Chondrocyte (in vitro differentiated cells): ENCODE results near the gene CNBD2. TPM values are rescaled to one million over a fixed set of nuclear protein-coding genes. Genes with fewer than 3 reads are reported as not detected.
A peak's percentile ranks its signal among the peaks of the same experiment; 100 is the strongest.

ENCODE experiments used
- DNase-seq: peaks from one replicate; pipeline ENCODE4 v3.0.0; 2021; ENCODE audit warnings: mixed read lengths, low spot score
- H3K27ac Mint-ChIP-seq: one replicate; pipeline ENCODE4 v1.8.0; 2021; ENCODE audit warnings: mild to moderate bottlenecking, moderate library complexity, mixed read lengths; ENCODE audit not compliant: unreplicated experiment
- H3K27me3 Mint-ChIP-seq: 2 replicates; pipeline ENCODE4 v1.8.0; 2021; ENCODE audit warnings: low read depth, mixed read lengths
- H3K36me3 Mint-ChIP-seq: 2 replicates; pipeline ENCODE4 v1.8.0; 2021; ENCODE audit warnings: low read depth, mixed read lengths
- H3K4me1 Mint-ChIP-seq: 2 replicates; pipeline ENCODE4 v1.8.0; 2021; ENCODE audit warnings: low read depth, mild to moderate bottlenecking, mixed read lengths
- H3K4me3 Mint-ChIP-seq: one replicate; pipeline ENCODE4 v1.8.0; 2021; ENCODE audit warnings: mild to moderate bottlenecking, moderate library complexity, mixed read lengths; ENCODE audit not compliant: unreplicated experiment
- H3K9me3 Mint-ChIP-seq: 2 replicates; pipeline ENCODE4 v1.8.0; 2021; ENCODE audit warnings: low read depth, mixed read lengths
- total RNA-seq: library from RNA; stranded (reverse); gene quantifications from 3 replicates; pipeline ENCODE4 v1.2.1, GENCODE V29; 2021
- TF ChIP-seq, protein P1 (sequence below): fragments of 200-600 bp; sonication (generic); IDR thresholded peaks from 2 replicates; pipeline ENCODE4 v1.5.0; 2021; ENCODE audit warnings: antibody characterized with exemption, mild to moderate bottlenecking, moderate library complexity

The CNBD2 gene
- total RNA-seq, 1 donor from 2014 or later = 3.3 TPM

GRCh38 chr20:36034875-36035274 lies 66.5 kb downstream of the CNBD2 start:
- H3K4me1 Mint-ChIP-seq = peaks cover 10% of the 10 kb centered on the region
- no peak for DNase-seq
- H3K4me3 Mint-ChIP-seq = no peak overlapping the region
- H3K27me3 Mint-ChIP-seq = no peaks in the 10 kb centered on the region
- TF ChIP-seq, protein P1, sequence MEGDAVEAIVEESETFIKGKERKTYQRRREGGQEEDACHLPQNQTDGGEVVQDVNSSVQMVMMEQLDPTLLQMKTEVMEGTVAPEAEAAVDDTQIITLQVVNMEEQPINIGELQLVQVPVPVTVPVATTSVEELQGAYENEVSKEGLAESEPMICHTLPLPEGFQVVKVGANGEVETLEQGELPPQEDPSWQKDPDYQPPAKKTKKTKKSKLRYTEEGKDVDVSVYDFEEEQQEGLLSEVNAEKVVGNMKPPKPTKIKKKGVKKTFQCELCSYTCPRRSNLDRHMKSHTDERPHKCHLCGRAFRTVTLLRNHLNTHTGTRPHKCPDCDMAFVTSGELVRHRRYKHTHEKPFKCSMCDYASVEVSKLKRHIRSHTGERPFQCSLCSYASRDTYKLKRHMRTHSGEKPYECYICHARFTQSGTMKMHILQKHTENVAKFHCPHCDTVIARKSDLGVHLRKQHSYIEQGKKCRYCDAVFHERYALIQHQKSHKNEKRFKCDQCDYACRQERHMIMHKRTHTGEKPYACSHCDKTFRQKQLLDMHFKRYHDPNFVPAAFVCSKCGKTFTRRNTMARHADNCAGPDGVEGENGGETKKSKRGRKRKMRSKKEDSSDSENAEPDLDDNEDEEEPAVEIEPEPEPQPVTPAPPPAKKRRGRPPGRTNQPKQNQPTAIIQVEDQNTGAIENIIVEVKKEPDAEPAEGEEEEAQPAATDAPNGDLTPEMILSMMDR = no peak
- no peaks in the 10 kb centered on the region for H3K36me3 Mint-ChIP-seq
- no peak overlapping the region for H3K27ac Mint-ChIP-seq
- H3K9me3 Mint-ChIP-seq = no peaks in the 10 kb centered on the region

- peaks cover under 1% of the 10 kb centered on the region for H3K4me1 Mint-ChIP-seq
- H3K4me3 Mint-ChIP-seq = no peak overlapping the region
- H3K27me3 Mint-ChIP-seq = no peaks in the 10 kb centered on the region
- TF ChIP-seq, protein P1 = no peak
- DNase-seq = no peak
- H3K9me3 Mint-ChIP-seq = no peaks in the 10 kb centered on the region
- no peaks in the 10 kb centered on the region for H3K36me3 Mint-ChIP-seq
- no peak overlapping the region for H3K27ac Mint-ChIP-seq
Measured at GRCh38 chr20:36035745-36036144, 67.4 kb downstream of the CNBD2 start.

GRCh38 chr20:36036688-36037087 lies 68.3 kb downstream of the CNBD2 start:
- H3K4me1 Mint-ChIP-seq = peaks cover 2% of the 10 kb centered on the region
- no peak overlapping the region for H3K4me3 Mint-ChIP-seq
- TF ChIP-seq, protein P1 = no peak
- no peaks in the 10 kb centered on the region for H3K9me3 Mint-ChIP-seq
- peaks cover 4% of the 10 kb centered on the region for H3K36me3 Mint-ChIP-seq
- DNase-seq = no peak
- H3K27ac Mint-ChIP-seq = no peak overlapping the region
- no peaks in the 10 kb centered on the region for H3K27me3 Mint-ChIP-seq

- Mint-ChIP-seq H3K4me3 (no peak overlapping the region), H3K4me1 (peaks cover 19% of the 10 kb centered on the region), H3K27me3 (no peaks in the 10 kb centered on the region), H3K9me3 (no peaks in the 10 kb centered on the region), H3K27ac (no peak overlapping the region), H3K36me3 (peaks cover 7% of the 10 kb centered on the region)
- DNase-seq = no peak
- TF ChIP-seq, protein P1 = no peak
Measured at GRCh38 chr20:36040571-36040970, 72.2 kb downstream of the CNBD2 start.

GRCh38 chr20:36043441-36043840 lies 75.1 kb downstream of the CNBD2 start:
- Mint-ChIP-seq H3K27ac (peak overlapping the region; percentile 4), H3K4me3 (no peak overlapping the region), H3K9me3 (no peaks in the 10 kb centered on the region), H3K27me3 (no peaks in the 10 kb centered on the region), H3K4me1 (peaks cover 44% of the 10 kb centered on the region), H3K36me3 (peaks cover 16% of the 10 kb centered on the region)
- TF ChIP-seq, protein P1 = no peak
- no peak for DNase-seq
